ENCODE data around the gene ACER2. TPM values are rescaled to one million over a fixed set of nuclear protein-coding genes. Genes with fewer than 3 reads are reported as not detected.

The ACER2 gene
- 10 to 100 TPM; 29.4 to 46.7 (median 32.5) TPM for total RNA-seq

DNA sequence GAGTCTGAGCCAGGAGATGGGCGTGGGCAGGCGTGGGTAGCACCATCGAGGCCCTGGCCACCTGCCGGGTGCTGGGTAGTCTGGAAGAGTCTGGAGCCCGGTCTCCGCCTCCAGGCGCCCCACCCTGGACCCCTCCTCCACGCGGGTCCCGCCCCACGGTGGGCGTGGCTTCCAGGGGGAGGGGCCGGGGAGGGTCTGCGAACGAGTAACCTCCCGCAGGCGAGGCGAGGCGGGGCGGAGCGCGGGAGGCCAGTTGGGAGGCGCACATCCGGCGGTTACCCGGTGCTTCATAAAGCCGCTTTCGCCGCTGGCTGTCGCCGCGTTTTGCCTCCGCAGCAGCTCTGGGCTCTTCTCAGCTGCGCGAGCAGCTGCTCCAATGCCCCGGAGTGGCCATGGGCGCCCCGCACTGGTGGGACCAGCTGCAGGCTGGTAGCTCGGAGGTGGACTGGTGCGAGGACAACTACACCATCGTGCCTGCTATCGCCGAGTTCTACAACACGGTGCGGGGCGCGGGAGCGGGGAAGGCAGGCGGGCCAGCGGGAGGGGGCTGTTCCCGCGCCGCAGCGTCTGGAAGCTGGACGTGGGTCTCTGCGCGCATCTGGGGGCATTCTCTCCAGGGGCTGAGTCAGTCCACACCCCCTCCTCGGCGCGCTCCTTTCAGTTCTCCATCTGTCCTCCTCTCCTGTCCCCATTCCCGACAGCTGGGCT, at the start of gene ACER2:
Gene ACER2, plus strand, starts transcription at position 317 of the 708 bp plus-strand sequence. Its CDS starts 76 bp downstream, at position 393.
- TF ChIP-seq, protein P1, sequence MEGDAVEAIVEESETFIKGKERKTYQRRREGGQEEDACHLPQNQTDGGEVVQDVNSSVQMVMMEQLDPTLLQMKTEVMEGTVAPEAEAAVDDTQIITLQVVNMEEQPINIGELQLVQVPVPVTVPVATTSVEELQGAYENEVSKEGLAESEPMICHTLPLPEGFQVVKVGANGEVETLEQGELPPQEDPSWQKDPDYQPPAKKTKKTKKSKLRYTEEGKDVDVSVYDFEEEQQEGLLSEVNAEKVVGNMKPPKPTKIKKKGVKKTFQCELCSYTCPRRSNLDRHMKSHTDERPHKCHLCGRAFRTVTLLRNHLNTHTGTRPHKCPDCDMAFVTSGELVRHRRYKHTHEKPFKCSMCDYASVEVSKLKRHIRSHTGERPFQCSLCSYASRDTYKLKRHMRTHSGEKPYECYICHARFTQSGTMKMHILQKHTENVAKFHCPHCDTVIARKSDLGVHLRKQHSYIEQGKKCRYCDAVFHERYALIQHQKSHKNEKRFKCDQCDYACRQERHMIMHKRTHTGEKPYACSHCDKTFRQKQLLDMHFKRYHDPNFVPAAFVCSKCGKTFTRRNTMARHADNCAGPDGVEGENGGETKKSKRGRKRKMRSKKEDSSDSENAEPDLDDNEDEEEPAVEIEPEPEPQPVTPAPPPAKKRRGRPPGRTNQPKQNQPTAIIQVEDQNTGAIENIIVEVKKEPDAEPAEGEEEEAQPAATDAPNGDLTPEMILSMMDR (IDR thresholded peaks at IDR 0.05; ENCODE audit: low read depth) = no peak

DNA sequence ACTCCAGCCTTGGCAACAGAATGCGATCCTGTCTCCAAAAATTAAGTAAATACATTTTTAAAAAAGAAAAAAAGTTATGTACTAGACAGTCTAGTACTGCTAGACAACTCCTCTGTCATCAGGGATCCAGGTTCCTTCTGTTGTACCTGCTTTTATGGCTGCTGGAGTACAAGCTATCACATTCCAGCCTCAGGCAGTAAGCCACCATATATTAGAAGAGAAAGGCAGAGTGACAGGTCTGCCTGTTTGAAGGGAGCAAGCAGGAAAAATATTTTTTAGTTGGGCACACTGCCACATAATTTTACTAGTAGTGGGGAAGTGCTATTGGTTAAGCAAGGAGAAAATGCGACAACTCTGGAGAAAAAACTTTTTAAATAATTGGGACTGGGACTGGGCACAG, 39.7 kb upstream of the ACER2 start:
- TF ChIP-seq, protein P1 (IDR thresholded peaks at IDR 0.05; ENCODE audit: low read depth) = no peak

DNA sequence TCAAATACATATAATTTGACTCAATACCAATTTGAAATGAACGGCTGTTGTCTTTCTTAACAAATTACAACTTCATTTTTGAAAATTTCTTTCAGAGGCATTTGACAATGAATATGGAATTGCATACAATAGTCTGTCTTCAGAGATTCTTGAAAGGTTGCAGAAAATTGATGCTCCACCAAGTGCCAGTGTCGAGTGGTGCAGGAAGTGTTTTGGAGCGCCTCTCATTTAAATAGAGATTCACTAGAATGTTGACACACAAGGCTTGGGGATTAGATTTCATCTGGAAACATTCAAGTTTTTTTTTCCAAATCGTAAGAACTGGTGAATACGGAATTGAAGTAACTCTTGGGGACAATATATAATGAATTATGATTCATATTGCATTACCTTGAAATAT, 36.9 kb upstream of the ACER2 start:
- TF ChIP-seq, protein P1 (IDR thresholded peaks at IDR 0.05; ENCODE audit: low read depth) = no peak

DNA sequence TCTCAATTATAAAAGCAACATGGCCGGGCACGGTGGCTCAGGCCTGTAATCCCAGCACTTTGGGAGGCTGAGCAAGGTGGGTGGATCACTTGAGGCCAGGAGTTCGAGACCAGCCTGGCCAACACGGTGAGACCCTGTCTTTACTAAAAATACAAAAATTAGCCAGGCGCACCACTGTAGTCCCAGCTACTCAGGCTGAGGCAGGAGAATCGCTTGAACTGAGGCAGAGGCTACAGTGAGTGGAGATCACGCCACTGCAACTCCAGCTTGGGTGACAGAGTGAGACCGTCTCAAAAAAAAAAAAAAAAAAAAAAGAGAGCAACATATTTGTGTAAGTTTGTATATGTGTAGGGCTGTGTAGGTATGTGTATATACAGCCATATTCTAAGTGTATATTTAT, 36.2 kb upstream of the ACER2 start:
- TF ChIP-seq, protein P1 (IDR thresholded peaks at IDR 0.05; ENCODE audit: low read depth) = no peak

DNA sequence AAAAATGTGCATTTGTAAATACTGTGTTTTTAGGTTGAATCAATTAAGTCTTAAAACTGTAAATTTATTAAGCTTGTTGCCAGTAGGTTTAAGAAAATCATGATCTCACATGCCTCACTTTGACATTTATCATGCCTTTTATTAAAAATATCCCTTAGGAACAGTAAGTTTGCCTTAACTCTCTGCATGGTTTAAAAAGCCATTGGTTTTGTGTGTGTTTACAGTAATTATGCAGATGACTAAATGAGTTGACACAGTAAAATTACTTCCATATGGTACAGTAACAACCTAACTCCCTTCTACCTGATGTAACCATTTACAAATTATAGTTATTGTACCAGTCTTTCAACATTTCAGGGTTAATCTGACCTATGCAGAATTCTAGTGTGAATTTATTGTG, 35.3 kb upstream of the ACER2 start:
- TF ChIP-seq, protein P1 (IDR thresholded peaks at IDR 0.05; ENCODE audit: low read depth) = no peak

DNA sequence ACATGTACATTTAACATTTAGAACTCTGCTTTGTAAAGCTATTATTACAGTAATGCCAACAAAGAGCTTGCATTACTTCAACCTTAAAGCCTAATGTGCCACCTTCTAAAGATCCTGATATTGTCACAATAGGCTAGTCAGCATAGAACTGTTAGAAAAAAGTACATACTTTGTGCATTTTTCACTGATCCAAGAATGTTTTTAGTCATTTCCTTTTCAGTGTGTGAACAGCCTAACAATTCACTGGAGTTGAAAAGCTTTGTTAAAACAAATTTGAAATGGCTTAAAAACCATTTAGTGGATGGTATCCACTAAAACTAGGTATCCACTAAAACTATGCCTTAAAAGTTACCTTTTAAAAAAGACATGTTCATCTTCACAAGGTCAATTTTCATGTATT, 33.3 kb upstream of the ACER2 start:
- TF ChIP-seq, protein P1 (IDR thresholded peaks at IDR 0.05; ENCODE audit: low read depth) = no peak

DNA sequence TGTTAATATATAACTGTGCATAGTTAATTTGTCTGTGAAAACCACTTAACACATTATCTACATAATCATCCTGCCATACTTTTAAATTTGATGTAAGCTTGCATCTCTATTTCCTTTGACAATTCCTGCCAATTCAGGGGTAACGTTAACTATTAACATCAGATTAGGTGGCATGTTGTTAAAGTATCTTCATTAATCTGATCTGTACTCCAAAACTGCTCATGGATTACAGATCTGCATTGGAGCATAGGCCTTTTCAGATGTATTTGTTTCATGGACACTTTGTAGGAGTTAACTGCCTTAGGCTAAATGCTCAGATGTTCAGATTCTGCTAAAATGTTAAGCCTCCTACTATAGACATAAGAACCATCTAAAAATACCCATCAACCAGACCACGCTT, 31.9 kb upstream of the ACER2 start:
- TF ChIP-seq, protein P1 (IDR thresholded peaks at IDR 0.05; ENCODE audit: low read depth) = no peak

All from subcutaneous adipose tissue (tissue), 4 donors.